CD8-positive, alpha-beta memory T cell (primary cell): ENCODE data around the gene DUSP8. TPM values are rescaled to one million over a fixed set of nuclear protein-coding genes. Genes with fewer than 3 reads are reported as not detected.
A peak's percentile ranks its signal among the peaks of the same experiment; 100 is the strongest.
"Not testable (repeated sequence)": the region's sequence is repeated elsewhere in the genome, so short reads cannot be mapped to it uniquely, and the experiment has no call there.

Source experiments
- CTCF ChIA-PET: fragments of 350-600 bp; sonication (Branson Sonifier 250); formaldehyde crosslinking; loops from one replicate; lab custom pipeline; 2021; ENCODE audit warnings: antibody characterized with exemption; lab: Charles Lee
- POLR2A ChIA-PET: fragments of 350-600 bp; sonication (Branson Sonifier 250); formaldehyde crosslinking; loops from one replicate; lab custom pipeline; 2021; ENCODE audit warnings: antibody characterized with exemption; lab: Charles Lee
- DNase-seq, 5 donors: peaks; one replicate each; pipeline versions ENCODE4 v3.0.0 to v3.0.0-alpha.2; 2020 to 2022; ENCODE audit warnings: mixed read lengths in 1 of 5
- H3K27ac ChIP-seq: one replicate; pipeline ENCODE4 v1.7.0; 2013; ENCODE audit warnings: low read depth, mild to moderate bottlenecking, low read length, moderate library complexity
- H3K27me3 ChIP-seq: 2 replicates; pipeline ENCODE4 v1.7.0; 2013; ENCODE audit warnings: low read length, mild to moderate bottlenecking; ENCODE audit not compliant: insufficient read depth, poor library complexity, severe bottlenecking
- H3K36me3 ChIP-seq: 2 replicates; pipeline ENCODE4 v1.7.0; 2013; ENCODE audit warnings: mild to moderate bottlenecking, low read length, moderate library complexity; ENCODE audit not compliant: insufficient read depth
- H3K4me1 ChIP-seq: 2 replicates; pipeline ENCODE4 v1.7.0; 2013; ENCODE audit warnings: mild to moderate bottlenecking, low read length, moderate library complexity; ENCODE audit not compliant: insufficient read depth
- H3K4me3 ChIP-seq: 2 replicates; pipeline ENCODE4 v1.7.0; 2013; ENCODE audit warnings: mild to moderate bottlenecking, low read length
- H3K9me3 ChIP-seq: 2 replicates; pipeline ENCODE4 v1.7.0; 2013; ENCODE audit warnings: mild to moderate bottlenecking, low read length
- H3K27ac Mint-ChIP-seq, 8 donors: one replicate each; pipeline ENCODE4 v1.8.0; 2020 to 2021; ENCODE audit warnings: mixed read lengths in 8 of 8, mild to moderate bottlenecking in 6 of 8, inconsistent platforms in 3 of 8, moderate library complexity in 3 of 8
- H3K27me3 Mint-ChIP-seq, 2 donors: one replicate each; pipeline ENCODE4 v1.8.0; 2020 to 2021; ENCODE audit warnings: mixed read lengths in 2 of 2, mild to moderate bottlenecking in 1 of 2, moderate library complexity in 1 of 2
- H3K36me3 Mint-ChIP-seq, 3 donors: one replicate each; pipeline ENCODE4 v1.8.0; 2020 to 2021; ENCODE audit warnings: mixed read lengths in 3 of 3, inconsistent platforms in 1 of 3, mild to moderate bottlenecking in 1 of 3
- H3K4me1 Mint-ChIP-seq, 3 donors: one replicate each; pipeline ENCODE4 v1.8.0; 2020 to 2021; ENCODE audit warnings: mixed read lengths in 3 of 3, inconsistent platforms in 1 of 3, mild to moderate bottlenecking in 1 of 3
- H3K4me3 Mint-ChIP-seq, 7 donors: one replicate each; pipeline ENCODE4 v1.8.0; 2020 to 2021; ENCODE audit warnings: mixed read lengths in 7 of 7, mild to moderate bottlenecking in 6 of 7, moderate library complexity in 4 of 7, inconsistent platforms in 2 of 7
- H3K9me3 Mint-ChIP-seq, 5 donors: one replicate each; pipeline ENCODE4 v1.8.0; 2020 to 2022; ENCODE audit warnings: mixed read lengths in 5 of 5, mild to moderate bottlenecking in 3 of 5, moderate library complexity in 2 of 5, inconsistent platforms in 1 of 5
- polyA plus RNA-seq: library from polyadenylated mRNA; unstranded; fragments of 300-500 nt; fragmentation: Illumina TruSeq; gene quantifications from one replicate; pipeline ENCODE4 v1.2.3, GENCODE V29; 2021
- total RNA-seq, 2 experiments: library from RNA; stranded (reverse); gene quantifications; one replicate each; pipeline ENCODE4 v1.2.3, GENCODE V29; 2021

DUSP8 gene
- total and polyA plus RNA-seq, 3 experiments from 2014 or later, result 0.75 to 4.0 (median 2.3) TPM

DNA sequence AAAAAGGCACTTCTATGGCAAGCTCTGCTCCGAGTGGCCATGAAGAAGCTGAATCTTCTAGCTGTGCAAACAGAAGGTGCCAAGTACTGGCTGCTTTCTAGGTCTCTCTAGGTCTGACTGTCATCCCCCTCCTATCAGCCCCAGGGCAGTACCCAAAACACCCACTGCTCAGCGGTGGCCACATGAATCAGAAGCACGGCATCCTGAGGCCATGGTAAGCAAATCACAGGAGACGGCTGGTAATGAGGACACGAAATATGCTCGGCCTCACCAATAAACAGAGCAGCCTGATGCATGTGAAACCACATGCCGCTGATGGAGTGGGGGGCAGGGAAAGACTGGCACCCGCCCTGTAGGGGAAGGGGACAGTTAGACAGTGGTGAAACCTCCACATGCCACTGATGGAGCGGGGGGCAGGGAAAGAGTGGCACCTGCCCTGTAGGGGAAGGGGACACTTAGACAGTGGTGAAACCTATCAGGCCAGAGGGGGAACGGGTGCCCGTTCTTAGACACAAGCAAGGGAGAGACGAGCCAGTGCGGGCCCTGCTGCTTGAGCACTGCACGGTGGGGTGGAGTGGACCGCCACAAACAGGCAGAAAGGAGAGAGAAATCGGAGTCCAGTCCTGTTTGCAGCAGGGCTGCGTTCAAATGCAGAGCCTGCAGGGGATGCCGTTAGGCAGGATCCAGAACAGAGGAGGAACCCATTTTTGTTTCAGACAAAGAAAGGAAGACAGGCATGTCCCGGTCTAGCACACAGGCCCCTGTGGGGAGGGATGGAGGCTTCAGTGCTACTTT, 55.6 kb downstream of the DUSP8 start:
- no peaks in the 10 kb centered on the region for H3K9me3 ChIP-seq
- peak overlapping the region in 6 of 8 donors; percentile 22 to 95 (median 74) for H3K27ac Mint-ChIP-seq
- H3K4me1 ChIP-seq, result peaks cover 31% of the 10 kb centered on the region
- no peak overlapping the region for H3K27ac ChIP-seq
- ChIA-PET CTCF (interaction anchor here (1.0 to 2.2 kb wide), 5 partner anchors 10 to 314 kb away, joined by 3 to 9 read pairs (median 3); no protein-coding TSS in a partner anchor), POLR2A (no interaction called here)
- peaks cover 68 to 95% (median 78%) of the 10 kb centered on the region in 3 donors for H3K4me1 Mint-ChIP-seq
- DNase-seq, result peak in 1 of 5 donors; percentile 40
- peaks cover 0 to 37% (median 3%) of the 10 kb centered on the region in 3 donors for H3K36me3 Mint-ChIP-seq
- peak overlapping the region in 5 of 7 donors; percentile 3 to 82 (median 55) for H3K4me3 Mint-ChIP-seq
- no peak overlapping the region for H3K4me3 ChIP-seq
- no peaks in the 10 kb centered on the region for H3K27me3 ChIP-seq
- no peaks in the 10 kb centered on the region for H3K27me3 Mint-ChIP-seq
- no peaks in the 10 kb centered on the region for H3K9me3 Mint-ChIP-seq
- no peaks in the 10 kb centered on the region for H3K36me3 ChIP-seq

DNA sequence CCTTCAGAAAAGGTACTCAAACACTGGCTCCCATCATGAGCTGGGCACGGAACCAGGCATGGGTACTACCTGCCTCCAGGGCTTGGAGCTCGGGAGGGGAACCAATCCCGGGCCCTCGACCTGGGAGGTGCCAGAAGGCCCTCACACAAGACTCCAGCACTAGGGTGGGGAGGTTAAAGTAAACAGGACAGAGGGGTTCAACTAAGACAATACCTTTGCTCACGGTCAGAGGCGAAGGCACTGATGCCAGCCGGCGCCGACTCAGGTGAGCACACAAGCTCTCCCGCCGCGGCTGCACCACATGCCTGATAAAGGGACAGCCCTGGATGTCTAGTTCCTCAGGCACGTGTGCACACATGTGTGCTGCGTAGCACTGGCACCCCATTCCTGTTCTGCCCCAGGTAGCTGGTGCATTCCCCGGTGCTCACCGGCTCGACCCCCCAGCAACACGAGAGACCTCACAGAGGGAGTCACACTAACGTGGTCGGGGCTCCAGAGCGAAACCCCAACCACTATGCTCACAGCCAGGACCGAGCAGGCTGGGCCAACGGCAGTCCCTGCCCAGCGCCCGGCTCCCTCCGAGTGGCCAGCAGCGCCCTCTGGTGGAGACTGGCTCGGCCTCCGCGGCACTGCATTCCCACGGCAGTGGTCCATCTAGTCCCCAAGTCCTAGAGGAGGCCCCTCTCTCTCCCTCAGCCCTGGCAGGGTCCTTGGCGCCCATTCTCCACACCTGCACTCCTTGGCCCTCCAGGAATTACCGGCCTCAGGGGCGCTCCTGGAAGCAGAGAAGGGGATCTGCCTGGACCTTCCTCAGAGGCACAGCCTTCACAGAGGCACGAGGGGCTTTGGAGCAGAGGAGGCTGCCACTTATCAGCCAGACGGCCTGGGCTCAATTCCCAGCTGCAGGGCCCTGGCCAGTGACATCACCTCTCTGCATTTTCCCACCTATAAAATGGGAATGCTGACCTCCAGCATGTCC, 56.7 kb downstream of the DUSP8 start:
- H3K4me3 Mint-ChIP-seq, result peak overlapping the region in 2 of 7 donors; percentile 11 to 19
- DNase-seq, result peak; percentile 53 to 75 (median 66)
- peak overlapping the region in 2 of 8 donors; percentile 22 to 71 for H3K27ac Mint-ChIP-seq
- Histone ChIP-seq H3K27ac (no peak overlapping the region), H3K27me3 (no peaks in the 10 kb centered on the region), H3K4me1 (peaks cover 31% of the 10 kb centered on the region), H3K4me3 (no peak overlapping the region), H3K9me3 (no peaks in the 10 kb centered on the region), H3K36me3 (no peaks in the 10 kb centered on the region)
- CTCF ChIA-PET, result interaction anchor here (1.0 to 2.2 kb wide), 10 partner anchors 8 to 313 kb away, joined by 3 to 10 read pairs (median 4); no protein-coding TSS in a partner anchor
- H3K4me1 Mint-ChIP-seq, result peaks cover 64 to 93% (median 74%) of the 10 kb centered on the region in 3 donors
- H3K9me3 Mint-ChIP-seq, result no peaks in the 10 kb centered on the region
- peaks cover 0 to 31% (median 3%) of the 10 kb centered on the region in 3 donors for H3K36me3 Mint-ChIP-seq
- no peaks in the 10 kb centered on the region for H3K27me3 Mint-ChIP-seq
- POLR2A ChIA-PET, result no interaction called here

DNA sequence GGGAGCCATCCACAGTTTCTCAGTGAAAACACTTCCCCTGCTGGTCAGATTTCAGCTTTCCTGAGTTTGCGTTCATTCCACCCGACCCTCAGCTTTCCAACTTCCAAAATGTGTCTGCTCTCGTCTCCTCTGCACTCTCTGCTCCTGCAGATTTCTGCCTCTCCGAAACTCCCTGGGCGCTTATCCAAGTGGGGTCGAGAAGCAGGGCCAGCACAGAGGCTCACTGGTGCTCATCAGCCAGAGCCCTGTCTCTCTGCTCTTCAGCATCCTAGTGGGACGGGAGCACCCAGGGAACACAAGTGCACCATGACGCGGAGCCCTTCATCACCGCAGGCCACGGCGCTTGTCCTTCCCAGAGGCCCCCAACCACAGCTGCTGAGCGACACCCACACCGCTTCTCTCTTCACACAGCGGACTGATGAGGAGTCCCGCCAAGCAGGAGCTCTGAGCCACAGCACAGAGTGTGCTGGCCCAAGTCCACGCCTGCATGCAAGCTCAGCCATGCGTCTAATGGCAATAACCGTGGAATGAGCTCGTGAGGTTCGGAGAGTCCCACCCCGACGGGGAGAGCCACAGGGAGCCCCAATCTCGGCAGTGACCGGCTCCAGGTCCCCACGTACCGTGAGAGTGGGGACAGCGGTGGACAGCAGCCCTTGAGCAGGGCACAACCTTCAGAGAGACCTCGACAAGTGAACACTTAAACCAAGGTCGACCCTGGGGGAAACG, 57.6 kb downstream of the DUSP8 start:
- Histone ChIP-seq H3K9me3 (no peaks in the 10 kb centered on the region), H3K27me3 (no peaks in the 10 kb centered on the region), H3K4me1 (peaks cover 31% of the 10 kb centered on the region), H3K4me3 (no peak overlapping the region), H3K27ac (no peak overlapping the region), H3K36me3 (no peaks in the 10 kb centered on the region)
- DNase-seq, result peak in 1 of 5 donors; percentile 33
- H3K27me3 Mint-ChIP-seq, result no peaks in the 10 kb centered on the region
- no peaks in the 10 kb centered on the region for H3K9me3 Mint-ChIP-seq
- ChIA-PET POLR2A (no interaction called here), CTCF (interaction anchor here (1.0 to 2.2 kb wide), 10 partner anchors 8 to 312 kb away, joined by 3 to 10 read pairs (median 4); no protein-coding TSS in a partner anchor)
- peaks cover 63 to 88% (median 73%) of the 10 kb centered on the region in 3 donors for H3K4me1 Mint-ChIP-seq
- peak overlapping the region in 1 of 7 donors; percentile 44 for H3K4me3 Mint-ChIP-seq
- H3K27ac Mint-ChIP-seq, result peak overlapping the region in 4 of 8 donors; percentile 26 to 66 (median 45)
- peaks cover 0 to 26% (median 3%) of the 10 kb centered on the region in 3 donors for H3K36me3 Mint-ChIP-seq

DNA sequence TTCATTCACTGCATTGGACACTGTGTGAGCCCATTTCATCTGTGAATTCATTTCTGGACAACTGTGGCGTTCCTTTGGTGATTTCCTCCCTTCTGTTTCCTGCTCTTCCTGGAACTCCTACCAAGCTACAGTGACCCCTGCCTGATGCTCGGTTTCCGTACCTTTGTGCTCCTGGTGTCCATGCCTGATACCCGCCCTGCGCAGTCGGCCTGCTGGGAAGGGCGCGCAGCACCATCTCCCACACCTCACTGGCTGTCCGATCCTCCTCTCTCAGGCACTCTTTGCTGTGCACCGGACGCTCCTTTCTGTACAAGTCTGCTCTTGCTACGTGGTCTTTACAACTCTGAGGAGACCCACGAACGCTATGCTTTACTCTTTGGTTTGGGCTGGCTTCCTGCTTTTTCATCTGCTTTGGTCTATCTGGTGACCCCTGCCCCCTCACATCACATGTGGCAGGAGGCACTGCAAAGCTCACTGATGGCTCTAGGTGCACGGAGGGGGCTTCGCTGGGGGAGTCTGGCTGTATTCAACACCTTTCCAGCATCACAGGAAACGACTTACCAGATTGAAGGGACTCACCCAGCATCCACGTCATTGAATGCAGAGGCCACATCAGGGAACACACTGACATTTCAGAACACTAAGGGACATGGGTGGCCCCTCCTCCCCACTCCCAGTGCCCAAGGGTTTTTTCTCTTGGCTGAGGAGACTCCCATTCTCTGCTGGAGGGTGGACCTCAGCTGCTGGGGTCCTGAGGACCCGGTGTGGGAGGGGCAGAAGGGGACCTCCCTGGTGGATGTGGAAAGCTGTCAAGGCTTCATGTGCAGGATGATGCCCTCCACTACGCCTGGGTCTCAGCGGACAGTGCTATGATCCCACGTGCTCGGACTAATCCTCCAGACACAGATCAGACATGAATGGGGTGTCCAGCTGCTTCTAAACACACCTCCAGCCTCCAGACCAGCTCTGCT, 58.5 kb downstream of the DUSP8 start:
- H3K27me3 Mint-ChIP-seq, result no peaks in the 10 kb centered on the region
- peak in 1 of 5 donors; percentile 23 for DNase-seq
- H3K9me3 Mint-ChIP-seq, result no peaks in the 10 kb centered on the region
- peaks cover 0 to 24% (median 3%) of the 10 kb centered on the region in 3 donors for H3K36me3 Mint-ChIP-seq
- H3K9me3 ChIP-seq, result no peaks in the 10 kb centered on the region
- H3K4me3 ChIP-seq, result no peak overlapping the region
- H3K27ac Mint-ChIP-seq, result peak overlapping the region in 7 of 8 donors; percentile 1 to 84 (median 75)
- no peaks in the 10 kb centered on the region for H3K27me3 ChIP-seq
- H3K36me3 ChIP-seq, result no peaks in the 10 kb centered on the region
- H3K27ac ChIP-seq, result no peak overlapping the region
- ChIA-PET CTCF (interaction anchor here (1.0 to 1.7 kb wide), 4 partner anchors 10 to 139 kb away, joined by 3 to 4 read pairs (median 3); no protein-coding TSS in a partner anchor), POLR2A (no interaction called here)
- H3K4me1 ChIP-seq, result peaks cover 31% of the 10 kb centered on the region
- H3K4me3 Mint-ChIP-seq, result peak overlapping the region in 1 of 7 donors; percentile 44
- H3K4me1 Mint-ChIP-seq, result peaks cover 62 to 88% (median 69%) of the 10 kb centered on the region in 3 donors

DNA sequence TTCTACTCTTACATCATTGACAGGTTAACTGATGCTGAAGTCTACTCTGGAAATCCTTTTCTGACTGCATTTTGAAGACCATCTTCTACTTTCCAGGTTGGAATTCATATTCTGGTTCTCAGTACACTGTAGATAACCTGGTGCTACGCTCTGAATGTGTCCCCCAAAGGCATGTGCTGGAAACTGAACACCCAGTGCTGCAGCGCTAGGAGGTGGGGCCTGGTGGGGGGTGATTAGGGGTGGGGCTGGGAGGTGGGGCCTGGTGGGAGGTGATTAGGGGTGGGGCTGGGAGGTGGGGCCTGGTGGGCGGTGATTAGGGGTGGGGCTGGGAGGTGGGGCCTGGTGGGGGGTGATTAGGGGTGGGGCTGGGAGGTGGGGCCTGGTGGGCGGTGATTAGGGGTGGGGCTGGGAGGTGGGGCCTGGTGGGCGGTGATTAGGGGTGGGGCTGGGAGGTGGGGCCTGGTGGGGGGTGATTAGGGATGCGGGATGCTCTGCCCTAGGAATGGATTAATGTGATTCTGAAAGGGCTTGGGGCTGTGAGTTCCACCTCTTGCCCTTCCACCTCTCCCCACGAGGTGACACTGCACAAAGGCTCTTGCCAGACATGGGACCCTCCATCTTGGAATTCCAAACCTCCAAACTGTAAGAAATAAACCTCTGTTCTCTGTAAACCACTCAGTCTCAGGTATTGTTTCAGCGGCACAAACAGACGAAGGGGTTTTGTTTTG, 59.4 kb downstream of the DUSP8 start:
- H3K9me3 Mint-ChIP-seq, H3K27me3 ChIP-seq, H3K4me3 ChIP-seq, H3K27ac ChIP-seq, H3K9me3 ChIP-seq, CTCF ChIA-PET, POLR2A ChIA-PET, H3K4me3 Mint-ChIP-seq, H3K36me3 ChIP-seq, H3K27me3 Mint-ChIP-seq: not testable (repeated sequence)
- H3K36me3 Mint-ChIP-seq, result peaks cover 0 to 22% (median 3%) of the 10 kb centered on the region in 3 donors
- H3K27ac Mint-ChIP-seq, result peak overlapping the region in 4 of 8 donors; percentile 37 to 84 (median 80)
- peaks cover 58 to 87% (median 60%) of the 10 kb centered on the region in 3 donors for H3K4me1 Mint-ChIP-seq
- peaks cover 21% of the 10 kb centered on the region for H3K4me1 ChIP-seq
- DNase-seq, result peak in 1 of 5 donors; percentile 27

DNA sequence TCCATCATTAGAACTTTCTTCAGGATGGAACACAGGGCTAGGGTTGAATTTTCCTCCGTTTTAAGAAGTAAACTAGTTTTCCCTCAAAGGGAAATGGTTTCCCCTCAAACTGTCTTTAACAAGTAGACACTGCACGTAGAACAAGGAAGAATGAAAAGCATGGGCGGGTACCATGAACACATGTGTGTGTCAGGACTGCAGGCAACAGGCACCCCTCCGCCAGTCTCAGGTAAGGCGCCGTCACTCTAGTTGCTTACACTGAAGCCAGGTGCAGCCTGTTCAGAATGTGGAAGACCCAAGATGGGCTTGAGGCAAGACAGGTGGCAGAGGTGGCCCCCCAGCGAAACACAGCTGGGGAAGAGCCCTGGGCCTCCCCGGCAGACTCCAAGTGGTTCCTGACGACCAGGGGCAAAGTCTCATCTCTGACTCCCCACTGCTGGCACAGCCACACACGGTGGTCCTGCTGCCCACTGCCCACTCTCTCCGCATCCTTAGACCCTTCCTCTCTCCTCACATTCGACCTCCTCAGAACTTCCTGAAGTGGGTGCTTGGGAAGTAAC, 60.1 kb downstream of the DUSP8 start:
- H3K36me3 Mint-ChIP-seq, result peaks cover 0 to 22% (median 3%) of the 10 kb centered on the region in 3 donors
- H3K27me3 Mint-ChIP-seq, result no peaks in the 10 kb centered on the region
- H3K4me3 Mint-ChIP-seq, result no peak overlapping the region
- Histone ChIP-seq H3K4me1 (peaks cover 20% of the 10 kb centered on the region), H3K9me3 (no peaks in the 10 kb centered on the region), H3K4me3 (no peak overlapping the region), H3K27me3 (no peaks in the 10 kb centered on the region), H3K36me3 (no peaks in the 10 kb centered on the region), H3K27ac (no peak overlapping the region)
- peak overlapping the region in 5 of 8 donors; percentile 30 to 85 (median 43) for H3K27ac Mint-ChIP-seq
- CTCF ChIA-PET, result no interaction called here
- peaks cover 54 to 85% (median 57%) of the 10 kb centered on the region in 3 donors for H3K4me1 Mint-ChIP-seq
- POLR2A ChIA-PET, result no interaction called here
- DNase-seq, result peak in 1 of 5 donors; percentile 26
- H3K9me3 Mint-ChIP-seq, result no peaks in the 10 kb centered on the region
